HUES64 (cell line): ENCODE data around the gene KATNBL1.
"Not testable (repeated sequence)": the region's sequence is repeated elsewhere in the genome, so short reads cannot be mapped to it uniquely, and the experiment has no call there.

Experiments
- H3K27ac ChIP-seq: 2 replicates; pipeline ENCODE4 v1.7.0; 2013; ENCODE audit warnings: low read depth, low read length, inconsistent platforms
- H3K27me3 ChIP-seq: 2 replicates; pipeline ENCODE4 v1.6.1; 2013; ENCODE audit warnings: mild to moderate bottlenecking, low read length; ENCODE audit not compliant: insufficient read depth
- H3K36me3 ChIP-seq: 2 replicates; pipeline ENCODE4 v1.6.1; 2013; ENCODE audit warnings: mild to moderate bottlenecking, low read length; ENCODE audit not compliant: insufficient read depth
- H3K4me1 ChIP-seq: 2 replicates; pipeline ENCODE4 v1.6.1; 2013; ENCODE audit warnings: mild to moderate bottlenecking, low read length, moderate library complexity; ENCODE audit not compliant: insufficient read depth
- H3K4me3 ChIP-seq: 2 replicates; pipeline ENCODE4 v1.5.1; 2013; ENCODE audit warnings: mild to moderate bottlenecking, low read length, moderate library complexity
- H3K9ac ChIP-seq: 2 replicates; pipeline ENCODE4 v1.6.1; 2013; ENCODE audit warnings: mild to moderate bottlenecking, low read depth, low read length
- H3K9me3 ChIP-seq: 2 replicates; pipeline ENCODE4 v1.6.1; 2013; ENCODE audit warnings: low read depth, low read length; ENCODE audit not compliant: insufficient read depth
- WGBS: fragments of 150-250, 120-280 bp; methylation state at CpG from one replicate; pipeline ENCODE4 v1.1.7; 2013; ENCODE audit warnings: missing lambda C conversion rate; 5-methylcytosine and 5-hydroxymethylcytosine counted together

Gene KATNBL1

GRCh38 chr15:34188711-34189110 lies 21.2 kb downstream of the KATNBL1 start:
- no peak overlapping the region for H3K27ac ChIP-seq
- no peak overlapping the region for H3K4me3 ChIP-seq
- 95% methylated on average over 5 of the region's 5 CpGs for WGBS

DNA sequence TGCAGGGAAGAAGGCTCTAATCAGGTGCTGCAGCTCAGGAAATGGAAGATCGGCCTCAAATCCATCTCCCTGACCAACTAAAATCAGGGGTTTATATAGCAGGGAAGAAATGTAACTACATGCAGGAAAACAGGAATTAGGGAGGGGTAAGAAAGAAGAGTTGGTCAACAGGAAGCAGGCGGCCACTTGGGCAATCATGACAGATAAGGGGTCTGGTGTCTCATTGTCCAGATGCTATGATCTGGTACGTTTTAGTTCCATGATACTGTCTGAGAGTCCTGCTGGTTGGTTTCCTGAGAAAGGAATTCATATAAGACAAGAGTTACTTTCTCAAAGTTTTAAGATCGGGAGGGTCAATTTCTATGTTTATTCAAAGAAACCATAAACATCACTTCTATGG lies 24.2 kb downstream of the KATNBL1 start:
- Histone ChIP-seq H3K27me3 (no peaks in the 10 kb centered on the region), H3K27ac (no peak overlapping the region), H3K36me3 (peaks cover 3% of the 10 kb centered on the region; the same call in 1 of the 2 replicates), H3K9ac (no peak overlapping the region), H3K4me1 (peaks cover 6% of the 10 kb centered on the region), H3K9me3 (no peaks in the 10 kb centered on the region; the same call in 1 of the 2 replicates), H3K4me3 (no peak overlapping the region)
- WGBS, result 95% methylated on average over 4 of the region's 4 CpGs

More at GRCh38 chr15:34188711-34189110, 21.2 kb downstream of the KATNBL1 start:
- Histone ChIP-seq H3K9ac (no peak overlapping the region), H3K4me1 (no peaks in the 10 kb centered on the region), H3K9me3 (no peaks in the 10 kb centered on the region; the same call in 1 of the 2 replicates), H3K27me3 (no peaks in the 10 kb centered on the region), H3K36me3 (peaks cover 3% of the 10 kb centered on the region; the same call in 1 of the 2 replicates)

- WGBS, result 67% methylated on average over 4 of the region's 4 CpGs
- no peak overlapping the region for H3K4me3 ChIP-seq
- H3K4me1 ChIP-seq, result peaks cover 6% of the 10 kb centered on the region
- H3K27me3 ChIP-seq, result no peaks in the 10 kb centered on the region
- H3K27ac ChIP-seq, result no peak overlapping the region
- H3K36me3 ChIP-seq, result no peaks in the 10 kb centered on the region
- H3K9ac ChIP-seq, result no peak overlapping the region
- no peaks in the 10 kb centered on the region for H3K9me3 ChIP-seq
Measured at GRCh38 chr15:34182942-34183341, 27.0 kb downstream of the KATNBL1 start.

DNA sequence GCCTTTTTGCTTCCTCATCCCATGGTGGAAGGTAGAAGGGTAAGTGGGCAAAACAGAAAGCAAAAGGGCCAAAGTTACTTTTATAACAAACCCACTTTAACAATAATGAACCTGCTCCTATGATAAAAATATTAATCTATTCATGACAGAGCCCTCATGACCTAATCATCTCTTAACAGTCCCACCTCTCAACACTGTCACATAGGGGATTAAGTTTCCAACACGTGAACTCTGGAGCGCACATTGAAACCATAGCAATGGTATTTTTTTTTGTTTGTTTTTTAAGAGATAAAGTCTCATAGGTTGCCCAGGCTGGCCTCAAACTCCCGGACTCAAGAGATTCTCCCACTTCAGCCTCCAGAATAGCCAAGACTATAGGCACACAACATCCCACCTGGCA lies 30.7 kb downstream of the KATNBL1 start:
- Histone ChIP-seq H3K9me3 (no peaks in the 10 kb centered on the region), H3K4me1 (peaks cover 6% of the 10 kb centered on the region), H3K4me3 (no peak overlapping the region), H3K36me3 (peaks cover 3% of the 10 kb centered on the region; the same call in 1 of the 2 replicates), H3K27ac (no peak overlapping the region), H3K27me3 (no peaks in the 10 kb centered on the region), H3K9ac (no peak overlapping the region)
- 94% methylated on average over 3 of the region's 3 CpGs for WGBS

GRCh38 chr15:34165987-34166573 lies 43.8 kb downstream of the KATNBL1 start:
- not testable (repeated sequence) for H3K4me1 ChIP-seq, H3K27me3 ChIP-seq, H3K9ac ChIP-seq, H3K27ac ChIP-seq, H3K4me3 ChIP-seq
- Histone ChIP-seq H3K36me3 (peaks cover 23% of the 10 kb centered on the region), H3K9me3 (peaks cover 25% of the 10 kb centered on the region)
- 85% methylated on average over 14 of the region's 14 CpGs for WGBS

DNA sequence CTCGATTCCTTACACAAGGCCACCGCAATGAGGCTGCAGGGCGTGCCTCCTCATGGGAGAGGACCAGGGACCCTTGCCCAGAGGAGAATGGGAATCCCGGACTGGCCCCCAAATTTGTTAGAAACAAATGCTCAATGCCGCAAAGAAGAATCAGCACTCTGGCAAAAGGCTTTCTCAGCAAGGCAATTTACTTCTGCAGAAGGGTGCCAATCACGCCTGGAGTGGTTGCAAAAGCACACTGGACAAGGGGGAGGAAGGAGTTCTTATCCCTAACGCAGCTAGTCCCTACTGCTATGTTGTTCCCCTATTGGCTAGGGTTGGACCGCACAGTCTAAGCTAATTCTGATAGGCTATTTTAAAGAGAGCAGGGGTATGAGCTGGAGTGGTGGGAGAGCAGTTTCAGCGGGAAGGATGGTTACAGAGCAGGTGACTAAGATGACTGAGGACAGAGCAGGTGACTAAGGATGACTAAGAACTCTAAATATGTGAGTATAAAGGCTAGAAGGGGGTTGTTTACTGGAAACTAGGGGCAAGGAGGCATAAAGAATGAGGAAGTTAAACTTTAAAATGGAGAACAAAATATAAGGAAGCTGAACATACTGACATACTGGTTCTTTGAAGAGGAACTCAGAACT lies 48.5 kb downstream of the KATNBL1 start:
- Histone ChIP-seq H3K9me3 (peaks cover 48% of the 10 kb centered on the region), H3K27me3 (no peaks in the 10 kb centered on the region), H3K27ac (no peak overlapping the region), H3K9ac (no peak overlapping the region), H3K4me3 (no peak overlapping the region), H3K4me1 (no peaks in the 10 kb centered on the region), H3K36me3 (peaks cover 50% of the 10 kb centered on the region)
- 98% methylated on average over 9 of the region's 9 CpGs for WGBS

- H3K36me3 ChIP-seq, result peaks cover 57% of the 10 kb centered on the region
- no peak overlapping the region for H3K4me3 ChIP-seq
- WGBS, result 96% methylated on average over 5 of the region's 5 CpGs
- H3K9me3 ChIP-seq, result peaks cover 55% of the 10 kb centered on the region
- H3K27ac ChIP-seq, result no peak overlapping the region
- H3K9ac ChIP-seq, result no peak overlapping the region
- no peaks in the 10 kb centered on the region for H3K4me1 ChIP-seq
- no peaks in the 10 kb centered on the region for H3K27me3 ChIP-seq
Measured at GRCh38 chr15:34160735-34161134, 49.2 kb downstream of the KATNBL1 start.

- Histone ChIP-seq H3K4me3 (no peak overlapping the region), H3K9ac (no peak overlapping the region), H3K4me1 (no peaks in the 10 kb centered on the region), H3K36me3 (peaks cover 78% of the 10 kb centered on the region), H3K27ac (no peak overlapping the region), H3K27me3 (no peaks in the 10 kb centered on the region), H3K9me3 (peaks cover 72% of the 10 kb centered on the region)
Measured at GRCh38 chr15:34158355-34158754, 51.5 kb downstream of the KATNBL1 start.

- Histone ChIP-seq H3K9ac (no peak overlapping the region), H3K4me3 (no peak overlapping the region), H3K27ac (no peak overlapping the region), H3K36me3 (peaks cover 79% of the 10 kb centered on the region), H3K4me1 (no peaks in the 10 kb centered on the region), H3K9me3 (peaks cover 48% of the 10 kb centered on the region), H3K27me3 (no peaks in the 10 kb centered on the region)
- WGBS, result 92% methylated on average over 7 of the region's 7 CpGs
Measured at GRCh38 chr15:34155859-34156258, 54.0 kb downstream of the KATNBL1 start.

DNA sequence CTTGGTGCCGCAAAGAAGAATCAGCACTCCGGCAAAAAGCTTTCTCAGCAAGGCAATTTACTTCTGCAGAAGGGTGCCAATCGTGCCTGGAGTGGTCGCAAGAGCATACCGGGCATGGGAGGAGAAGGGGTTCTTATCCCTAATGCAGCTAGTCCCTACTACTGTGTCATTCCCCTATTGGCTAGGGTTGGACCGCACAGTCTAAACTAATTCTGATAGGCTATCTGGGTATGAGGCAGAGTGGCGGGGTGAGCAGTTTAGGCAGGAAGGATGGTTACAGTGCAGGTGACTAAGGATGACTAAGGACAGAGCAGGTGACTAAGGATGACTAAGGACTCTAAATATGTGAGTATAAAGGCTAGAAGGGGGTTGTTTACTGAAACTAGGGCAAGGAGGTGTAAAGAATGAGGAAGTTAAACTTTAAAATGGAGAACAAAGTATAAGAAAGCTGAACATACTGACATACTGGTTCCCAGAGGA lies 55.1 kb downstream of the KATNBL1 start:
- H3K27me3 ChIP-seq, result no peaks in the 10 kb centered on the region
- 95% methylated on average over 7 of the region's 7 CpGs for WGBS
- H3K27ac ChIP-seq, result no peak overlapping the region
- peaks cover 38% of the 10 kb centered on the region for H3K9me3 ChIP-seq
- no peak overlapping the region for H3K4me3 ChIP-seq
- H3K4me1 ChIP-seq, result no peaks in the 10 kb centered on the region
- H3K36me3 ChIP-seq, result peaks cover 79% of the 10 kb centered on the region
- H3K9ac ChIP-seq, result no peak overlapping the region

DNA sequence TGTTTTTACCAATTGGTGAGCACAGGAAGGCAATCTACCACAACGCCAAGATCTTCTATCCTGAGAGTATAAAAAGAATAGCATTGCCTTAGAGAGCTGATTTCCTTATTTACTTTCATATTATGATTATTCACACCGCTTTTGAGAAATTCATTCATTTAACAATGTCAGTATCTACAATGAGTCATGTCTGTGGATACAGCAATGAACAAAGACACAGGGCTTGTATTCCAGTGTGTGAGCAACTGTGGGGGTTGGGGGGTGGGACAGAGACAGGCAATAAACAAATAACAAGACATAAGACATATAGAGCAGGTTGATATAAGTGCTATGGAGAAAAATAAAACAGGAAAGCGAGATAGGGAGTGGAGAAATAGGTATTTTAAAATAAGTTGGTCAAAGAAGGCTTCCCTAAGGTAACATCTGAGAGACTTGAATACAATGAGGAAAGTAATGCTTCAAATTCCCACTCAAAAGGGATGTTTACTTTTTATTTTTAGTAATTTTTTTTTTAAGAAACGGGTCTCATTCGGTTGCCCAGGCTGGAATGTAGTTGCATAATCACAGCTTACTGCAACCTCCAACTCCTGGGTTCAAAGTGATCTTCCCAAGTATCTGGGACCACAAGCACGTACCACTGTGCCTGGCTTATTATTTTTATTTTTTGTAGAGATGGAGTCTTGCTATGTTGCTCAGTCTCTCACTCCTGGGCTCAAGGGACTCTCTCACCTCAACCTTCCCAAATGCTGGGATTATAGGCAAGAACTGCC lies 62.3 kb downstream of the KATNBL1 start:
- Histone ChIP-seq H3K36me3 (peaks cover 76% of the 10 kb centered on the region), H3K27me3 (no peaks in the 10 kb centered on the region), H3K9me3 (no peaks in the 10 kb centered on the region), H3K9ac (no peak overlapping the region), H3K4me3 (no peak overlapping the region), H3K4me1 (no peaks in the 10 kb centered on the region), H3K27ac (no peak overlapping the region)
- 82% methylated on average over 5 of the region's 6 CpGs for WGBS
